ENCODE data around the gene BUD23. TPM values are rescaled to one million over a fixed set of nuclear protein-coding genes. Genes with fewer than 3 reads are reported as not detected.

BUD23 gene
- total RNA-seq, 1 experiment from 2014 or later = 168 TPM

GRCh38 chr7:73715648-73716317 is 32.4 kb downstream of the BUD23 start:
- Histone ChIP-seq H3K4me2 (ENCODE audit: low read length) (peak overlapping the region; percentile 84), H3K36me3 (ENCODE audit: control insufficient read depth in 1 of 2, insufficient read depth in 2 of 2, low read length in 2 of 2) (peaks cover 0 to 3% of the 10 kb centered on the region in 2 experiments; a peak in 1 of 4 replicates), H3K9me3 (ENCODE audit: control insufficient read depth in 1 of 2, insufficient read depth in 1 of 2, low read depth in 1 of 2, low read length in 2 of 2) (no peaks in the 10 kb centered on the region), H3K79me2 (ENCODE audit: insufficient read depth, low read length) (peaks cover 79% of the 10 kb centered on the region), H2AFZ (ENCODE audit: low read depth, low read length, poor library complexity, severe bottlenecking) (no peak overlapping the region), H3K27ac (ENCODE audit: low read depth, low read length) (peak overlapping the region; percentile 81), H3K27me3 (ENCODE audit: insufficient read depth, low read length) (no peaks in the 10 kb centered on the region), H3K9me2 (ENCODE audit: insufficient read depth) (no peaks in the 10 kb centered on the region), H4K20me1 (ENCODE audit: insufficient read depth) (peaks cover 8% of the 10 kb centered on the region; the same call in 1 of the 2 replicates), H3K9ac (ENCODE audit: low read length) (peak overlapping the region; percentile 63), H3K4me3 (replicated peaks in 1 of 2; ENCODE audit: low read depth in 1 of 2, low read length in 2 of 2) (peak overlapping the region in 1 of 2 experiments; percentile 42; a peak in 3 of 4 replicates), H3K4me1 (ENCODE audit: control insufficient read depth in 1 of 2, insufficient read depth in 2 of 2, low read length in 2 of 2) (peaks cover 45 to 64% of the 10 kb centered on the region in 2 experiments)
- RAD21 ChIA-PET (ENCODE audit: low non-redundant PET in 1 of 2, low total read pairs in 2 of 2, uncharacterized antibody in 2 of 2, unreplicated experiment in 2 of 2) = interaction anchor here (0.6 to 2.8 kb wide), 5 partner anchors 9 to 109 kb away, joined by 3 to 8 read pairs (median 4); no protein-coding TSS in a partner anchor
- POLR2A ChIA-PET = interaction anchor here (0.5 to 2.0 kb wide), 5 partner anchors 9 to 127 kb away, joined by 3 to 17 read pairs (median 3); partner anchors contain the start of gene METTL27
- DNase-seq (ENCODE audit: low read depth, low spot score) = peak; percentile 93
- intact Hi-C loops (cut with micrococcal nuclease) = loop anchor here (1.0 kb wide), 1 partner anchor 8 kb away; no protein-coding TSS in a partner anchor
- CTCF ChIA-PET = interaction anchor here (0.9 to 1.7 kb wide), 4 partner anchors 10 to 109 kb away, joined by 4 to 9 read pairs (median 6); no protein-coding TSS in a partner anchor
- BruUV-seq (replicated peaks) = no TSS peak
- TF ChIP-seq POLR2AphosphoS5 (IDR thresholded peaks at IDR 0.05; ENCODE audit: low read depth, low read length) (peak; percentile 55), TCF7L2 (IDR thresholded peaks at IDR 0.05; ENCODE audit: borderline replicate concordance, extremely low read depth, insufficient read depth, insufficient read length) (peak; percentile 75), YY1 (IDR thresholded peaks at IDR 0.05; ENCODE audit: extremely low read depth, insufficient replicate concordance, low read depth, low read length) (peak; percentile 58), SP1 (IDR thresholded peaks at IDR 0.05; ENCODE audit: low read depth) (no peak), CBX3 (IDR thresholded peaks at IDR 0.05; ENCODE audit: low read depth) (no peak), ZBTB33 (IDR thresholded peaks at IDR 0.05; ENCODE audit: extremely low read depth, insufficient replicate concordance, low read length) (peak; percentile 76)
- ATAC-seq = peak; percentile 83
